Activated CD4-positive, CD25-positive, alpha-beta regulatory T cell treated with anti-CD3 and anti-CD28 coated beads, Interleukin-2, amount 50 U/mL, for 72 hours (primary cell): ENCODE data around the gene HS3ST5.
"Not testable (repeated sequence)": the region's sequence is repeated elsewhere in the genome, so short reads cannot be mapped to it uniquely, and the experiment has no call there.

Experiments
- DNase-seq: peaks from one replicate; pipeline ENCODE4 v3.0.0; 2021

Gene HS3ST5

GRCh38 chr6:114039841-114040240 is 303.0 kb downstream of the HS3ST5 start:
- DNase-seq, result no peak

GRCh38 chr6:114033606-114034005 is 309.2 kb downstream of the HS3ST5 start:
- no peak for DNase-seq

GRCh38 chr6:114032721-114033120 is 310.1 kb downstream of the HS3ST5 start:
- DNase-seq, result no peak

DNA sequence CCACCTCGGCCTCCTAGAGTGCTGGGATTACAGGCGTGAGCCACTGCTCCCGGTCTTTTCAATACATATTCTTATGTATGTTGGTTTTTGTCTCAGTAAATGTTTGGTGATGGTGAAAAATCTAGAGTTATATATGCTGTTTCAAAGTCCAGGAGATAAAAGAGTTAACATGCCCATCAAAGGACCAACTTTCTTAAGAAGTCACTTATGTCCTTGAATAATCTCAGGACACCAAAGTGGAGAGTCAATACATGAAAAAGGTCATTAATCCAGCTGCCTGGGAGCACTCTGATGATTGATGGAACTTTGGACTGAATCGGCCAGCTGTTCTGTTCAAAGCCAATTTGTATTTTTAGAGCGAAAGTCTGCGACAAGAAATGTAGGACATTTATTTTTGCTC is 312.1 kb downstream of the HS3ST5 start:
- DNase-seq, result no peak

DNA sequence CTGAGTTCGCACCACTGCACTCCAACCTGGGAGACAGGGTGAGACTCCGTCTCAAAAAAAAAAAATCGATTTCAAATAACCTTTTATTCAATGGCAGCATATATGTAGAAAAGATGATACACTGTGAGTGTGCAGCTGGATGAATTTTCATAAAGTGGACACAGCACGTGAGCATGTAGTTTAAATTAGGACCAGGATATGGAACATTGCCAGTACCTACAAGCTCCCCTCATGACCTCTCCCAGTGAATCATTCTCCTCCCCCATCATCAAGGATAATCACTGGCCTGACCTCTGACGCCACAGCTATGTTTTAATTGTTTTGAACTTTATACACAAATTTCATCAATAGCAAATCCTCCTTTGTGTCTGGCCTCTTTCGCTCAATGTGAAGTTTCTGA is 318.1 kb downstream of the HS3ST5 start:
- no peak for DNase-seq

DNA sequence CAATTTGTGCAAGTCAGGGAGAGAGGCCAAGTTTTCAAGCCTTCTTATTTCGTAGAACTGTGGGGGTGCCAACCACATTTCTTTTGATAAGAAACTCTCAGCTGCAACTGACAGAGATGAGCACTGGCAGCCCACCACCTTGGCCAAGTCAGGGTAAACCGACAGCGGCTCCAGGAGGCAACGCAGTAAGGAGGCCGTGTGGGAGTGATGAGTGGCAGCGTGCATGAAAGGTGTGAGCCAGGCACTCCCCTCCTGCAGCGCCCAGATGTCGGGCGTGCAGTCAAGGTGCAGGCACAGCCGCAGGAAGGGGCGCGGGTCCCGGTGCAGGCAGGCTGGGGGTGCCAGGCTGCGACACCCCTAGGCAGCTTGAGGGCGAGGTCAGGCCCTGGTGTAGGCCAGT is 322.6 kb downstream of the HS3ST5 start:
- no peak for DNase-seq

- not testable (repeated sequence) for DNase-seq
Observed at GRCh38 chr6:114017146-114017545, 325.7 kb downstream of the HS3ST5 start.

DNA sequence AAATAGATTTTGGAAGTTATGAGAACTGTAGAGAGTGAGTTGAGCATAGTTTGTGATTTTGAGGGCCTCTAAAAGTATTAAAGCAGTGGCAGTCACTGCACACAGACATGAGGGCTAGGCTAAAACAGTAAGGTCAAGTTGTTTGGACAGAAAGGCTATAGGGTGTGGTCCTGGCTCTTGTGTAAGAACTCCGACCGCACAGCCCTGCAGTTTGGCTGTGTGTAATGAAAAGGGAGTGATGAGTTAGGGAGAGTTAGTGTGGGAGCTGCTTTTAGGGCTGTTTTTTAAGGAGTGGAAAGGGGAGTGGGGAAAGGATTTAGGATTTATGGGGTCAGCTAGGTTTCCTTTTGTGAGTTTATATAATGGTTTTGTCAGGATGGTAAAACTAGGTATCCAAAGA is 328.7 kb downstream of the HS3ST5 start:
- not testable (repeated sequence) for DNase-seq

- DNase-seq, result not testable (repeated sequence)
Observed at GRCh38 chr6:114011486-114011885, 331.3 kb downstream of the HS3ST5 start.

DNA sequence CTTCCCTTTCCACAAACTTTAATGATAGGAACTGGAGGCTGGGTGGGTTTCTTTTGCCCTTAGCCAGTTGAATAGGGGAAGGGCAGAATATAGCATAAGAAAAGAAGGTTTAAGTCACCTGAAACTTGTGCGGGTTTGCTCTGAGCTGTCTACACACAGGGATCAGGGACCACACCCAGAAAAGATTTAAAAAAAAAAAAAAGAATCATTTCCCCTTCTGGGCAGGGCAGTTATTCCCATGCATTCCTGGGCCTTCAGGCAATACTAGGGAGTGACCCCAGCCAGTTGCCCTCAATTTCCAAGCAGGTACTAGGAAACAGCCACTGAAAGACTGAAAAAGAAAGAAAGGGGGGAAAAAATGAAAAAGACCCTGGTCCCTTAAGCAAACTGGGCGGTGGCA is 332.3 kb downstream of the HS3ST5 start:
- DNase-seq, result no peak

GRCh38 chr6:114009192-114009591 is 333.6 kb downstream of the HS3ST5 start:
- DNase-seq, result no peak

GRCh38 chr6:114008331-114008730 is 334.5 kb downstream of the HS3ST5 start:
- DNase-seq, result no peak

DNA sequence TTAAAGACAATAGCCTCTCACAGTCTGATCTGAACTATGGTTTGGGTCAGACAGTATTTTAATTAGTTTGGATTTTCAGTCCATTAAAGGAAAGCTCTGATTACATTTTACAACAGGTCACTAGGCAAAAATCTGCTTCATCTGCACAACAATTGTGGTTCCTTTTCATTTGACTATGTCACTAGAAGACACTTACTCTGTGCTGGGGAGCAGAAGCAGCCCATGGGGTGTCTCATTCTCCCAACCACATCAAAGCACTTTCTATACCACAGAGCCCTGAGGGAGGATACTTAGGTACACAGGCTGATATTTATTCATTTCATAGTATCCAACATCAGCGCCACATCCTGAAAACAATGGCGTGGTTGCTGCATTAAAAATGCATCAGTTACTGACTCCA is 335.3 kb downstream of the HS3ST5 start:
- no peak for DNase-seq
